Ovary (tissue), 9 donors: Measurements from ENCODE around the gene HSF5. TPM values are rescaled to one million over a fixed set of nuclear protein-coding genes. Genes with fewer than 3 reads are reported as not detected.

Experiments used
- DNase-seq, 5 donors: peaks; one replicate each; pipeline ENCODE4 v3.0.0-alpha.2; 2019 to 2020
- H3K27ac ChIP-seq, 2 donors: fragments of 200-600 bp; one replicate each; pipeline versions ENCODE4 v1.5.1 to v1.8.0; 2019 to 2022
- H3K27me3 ChIP-seq: fragments of 200-600 bp; one replicate; pipeline ENCODE4 v1.8.0; 2022
- H3K36me3 ChIP-seq: fragments of 200-600 bp; sonication (generic); one replicate; pipeline ENCODE4 v1.5.1; 2019
- H3K4me1 ChIP-seq: one replicate; pipeline ENCODE4 v1.8.1; 2013; ENCODE audit warnings: mild to moderate bottlenecking, moderate library complexity; ENCODE audit not compliant: insufficient read depth
- H3K4me3 ChIP-seq: fragments of 200-600 bp; sonication (generic); one replicate; pipeline ENCODE4 v1.5.1; 2017
- H3K9me3 ChIP-seq, 2 donors: fragments of 200-600 bp in 1 of 2; sonication (generic) in 1 of 2; one replicate each; pipeline versions ENCODE4 v1.5.1 to v1.8.1; 2013 to 2019; ENCODE audit warnings: mild to moderate bottlenecking in 1 of 2, moderate library complexity in 1 of 2
- CTCF ChIP-seq, 3 donors: fragments of 450-650 bp in 2 of 3; fragments of 200-600 bp in 1 of 3; IDR thresholded peaks; one replicate each; pipeline versions ENCODE4 v1.5.1 to v1.8.0; 2016 to 2022; ENCODE audit warnings: antibody characterized with exemption in 3 of 3, mild to moderate bottlenecking in 1 of 3
- EP300 ChIP-seq: sonication (generic); formaldehyde crosslinking; IDR thresholded peaks from one replicate; pipeline ENCODE4 v1.6.1; 2017; ENCODE audit warnings: antibody characterized with exemption
- POLR2A ChIP-seq: fragments of 450-650 bp; IDR thresholded peaks from one replicate; pipeline ENCODE4 v1.6.1; 2017; ENCODE audit warnings: antibody characterized with exemption, mild to moderate bottlenecking, moderate library complexity
- WGBS, 3 donors: extraction: QIAGEN DNeasy Blood & Tissue Kit in 1 of 3; methylation state at CpG; one replicate each; pipeline versions ENCODE4 v1.1.5 to v1.1.7; 2013 to 2017; 5-methylcytosine and 5-hydroxymethylcytosine counted together
- intact Hi-C, 4 donors: fragments of 100-400 bp; cut with DNase I; formaldehyde crosslinking; loops; one replicate each; pipeline versions ENCODE4 v1.11.0 to v1.15.1; 2022 to 2023
- polyA plus RNA-seq, 2 donors: library from polyadenylated mRNA; stranded (reverse); fragments of 200-250 nt in 1 of 2; fragments of 350-450 nt in 1 of 2; fragmentation: Illumina TruSeq in 1 of 2; extraction: RNeasy Lipid Tissue Mini Kit (QIAGEN cat#74804) in 1 of 2; gene quantifications; one replicate each; pipeline ENCODE4 v1.2.3, GENCODE V29; 2013 to 2014
- total RNA-seq, 7 donors: library from RNA; depleted of rRNA in 2 of 7; stranded (reverse); fragments of >200 nt in 2 of 7; fragmentation: NEBNext Ultra II Directional in 3 of 7; extraction: Animal tissue kit (Norgen Biotek cat#: 25700) in 3 of 7; gene quantifications; one replicate each; pipeline versions ENCODE4 v1.1.0 to v1.2.4, GENCODE V29; 2016 to 2023
- donor health status: DM: no; HTN: no; CAD: no; lungs with moderate emphysema.
- donor health status: DM: no; HTN: no; CAD: no.
- donor health status: Bipolar disorder and iron deficiency.
- donor health status: DM: yes; HTN: yes; CAD: no.
- donor health status: DM: no; HTN: no; CAD: no.
- donor health status: DM: yes; HTN: yes; CAD: no.

Gene HSF5
- total and polyA plus RNA-seq, 9 donors = 0.05 TPM; not detected in 7

GRCh38 chr17:58447039-58447975, 40.9 kb downstream of the HSF5 start:
- WGBS, 3 donors = 70 to 72% (median 71%) methylated on average over 9 of the region's 9 CpGs
- no peak overlapping the region for H3K4me3 ChIP-seq
- no peaks in the 10 kb centered on the region for H3K36me3 ChIP-seq
- no peaks in the 10 kb centered on the region for H3K4me1 ChIP-seq
- DNase-seq = no peak
- no peak overlapping the region for H3K27ac ChIP-seq
- no peaks in the 10 kb centered on the region for H3K27me3 ChIP-seq
- intact Hi-C loops = no loop called here
- TF ChIP-seq CTCF (IDR thresholded peaks at IDR 0.05) = no peak
- TF ChIP-seq POLR2A = no peak
- no peak for TF ChIP-seq EP300
- H3K9me3 ChIP-seq = no peaks in the 10 kb centered on the region

- Histone ChIP-seq H3K27ac (no peak overlapping the region), H3K4me1 (no peaks in the 10 kb centered on the region), H3K9me3 (no peaks in the 10 kb centered on the region), H3K4me3 (no peak overlapping the region), H3K27me3 (no peaks in the 10 kb centered on the region), H3K36me3 (no peaks in the 10 kb centered on the region)
- intact Hi-C loops = no loop called here
- WGBS, 3 donors = 76 to 86% (median 81%) methylated on average over 6 of the region's 6 CpGs
- TF ChIP-seq POLR2A (no peak), CTCF (IDR thresholded peaks at IDR 0.05) (no peak), EP300 (no peak)
- no peak for DNase-seq
These were observed 42.1 kb downstream of the HSF5 start for GRCh38 chr17:58446086-58446485.

- no peak overlapping the region for H3K27ac ChIP-seq
- DNase-seq = no peak
- no peaks in the 10 kb centered on the region for H3K36me3 ChIP-seq
- 28 to 57% (median 41%) methylated on average over 5 of the region's 5 CpGs for WGBS, 3 donors
- peaks cover 0 to 4% of the 10 kb centered on the region in 2 donors for H3K9me3 ChIP-seq
- intact Hi-C loops = no loop called here
- no peak for TF ChIP-seq CTCF (IDR thresholded peaks at IDR 0.05)
- no peak for TF ChIP-seq EP300
- no peak for TF ChIP-seq POLR2A
- H3K4me3 ChIP-seq = no peak overlapping the region
- H3K4me1 ChIP-seq = no peaks in the 10 kb centered on the region
- H3K27me3 ChIP-seq = no peaks in the 10 kb centered on the region
These were observed 51.4 kb downstream of the HSF5 start for GRCh38 chr17:58436805-58437239.

- H3K4me3 ChIP-seq = no peak overlapping the region
- H3K36me3 ChIP-seq = no peaks in the 10 kb centered on the region
- H3K27me3 ChIP-seq = no peaks in the 10 kb centered on the region
- H3K27ac ChIP-seq = no peak overlapping the region
- no peak for TF ChIP-seq EP300
- no peak for TF ChIP-seq CTCF (IDR thresholded peaks at IDR 0.05)
- no peak for TF ChIP-seq POLR2A
- peaks cover 0 to 4% of the 10 kb centered on the region in 2 donors for H3K9me3 ChIP-seq
- intact Hi-C loops = no loop called here
- DNase-seq = no peak
- no peaks in the 10 kb centered on the region for H3K4me1 ChIP-seq
These were observed 52.0 kb downstream of the HSF5 start for GRCh38 chr17:58436245-58436644.
